Measurements from ENCODE around the gene EGR2. TPM values are rescaled to one million over a fixed set of nuclear protein-coding genes. Genes with fewer than 3 reads are reported as not detected.

EGR2 gene
- total and polyA plus RNA-seq, 10 donors: 0.94 to 16.8 (median 3.2) TPM

- intact Hi-C loops (cut with DNase I; ENCODE audit: low total_unique reads): loop anchor here (10.0 kb wide), 1 partner anchor 202 kb away; no protein-coding TSS in a partner anchor
- peaks cover 0 to 68% (median 32%) of the 10 kb centered on the region in 7 donors for H3K27me3 ChIP-seq (replicated peaks in 1 of 7)
- H3K9me3 ChIP-seq: no peaks in the 10 kb centered on the region
- peak in 2 of 3 donors; percentile 2 to 32 for TF ChIP-seq POLR2AphosphoS5 (IDR thresholded peaks at IDR 0.05)
- TF ChIP-seq, protein P1, sequence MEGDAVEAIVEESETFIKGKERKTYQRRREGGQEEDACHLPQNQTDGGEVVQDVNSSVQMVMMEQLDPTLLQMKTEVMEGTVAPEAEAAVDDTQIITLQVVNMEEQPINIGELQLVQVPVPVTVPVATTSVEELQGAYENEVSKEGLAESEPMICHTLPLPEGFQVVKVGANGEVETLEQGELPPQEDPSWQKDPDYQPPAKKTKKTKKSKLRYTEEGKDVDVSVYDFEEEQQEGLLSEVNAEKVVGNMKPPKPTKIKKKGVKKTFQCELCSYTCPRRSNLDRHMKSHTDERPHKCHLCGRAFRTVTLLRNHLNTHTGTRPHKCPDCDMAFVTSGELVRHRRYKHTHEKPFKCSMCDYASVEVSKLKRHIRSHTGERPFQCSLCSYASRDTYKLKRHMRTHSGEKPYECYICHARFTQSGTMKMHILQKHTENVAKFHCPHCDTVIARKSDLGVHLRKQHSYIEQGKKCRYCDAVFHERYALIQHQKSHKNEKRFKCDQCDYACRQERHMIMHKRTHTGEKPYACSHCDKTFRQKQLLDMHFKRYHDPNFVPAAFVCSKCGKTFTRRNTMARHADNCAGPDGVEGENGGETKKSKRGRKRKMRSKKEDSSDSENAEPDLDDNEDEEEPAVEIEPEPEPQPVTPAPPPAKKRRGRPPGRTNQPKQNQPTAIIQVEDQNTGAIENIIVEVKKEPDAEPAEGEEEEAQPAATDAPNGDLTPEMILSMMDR (IDR thresholded peaks at IDR 0.05 in 8 of 11, conservative IDR thresholded peaks at IDR 0.05 in 3 of 11): peak in 1 of 11 experiments; percentile 8
- no peak for TF ChIP-seq POLR2A (IDR thresholded peaks at IDR 0.05)
- 0 to 1% (median 1%) methylated on average over 42 to 49 of the region's 49 CpGs for WGBS, 5 donors
- H3K4me1 ChIP-seq: peaks cover 20 to 58% (median 43%) of the 10 kb centered on the region in 6 donors
- H3K27ac ChIP-seq: peak overlapping the region; percentile 72 to 93 (median 90)
- DNase-seq: peak; percentile 93
- peak overlapping the region; percentile 69 to 98 (median 89) for H3K4me3 ChIP-seq
- no peaks in the 10 kb centered on the region for H3K36me3 ChIP-seq
Observed at GRCh38 chr10:62817121-62817765, 1.1 kb upstream of the EGR2 start.

GRCh38 chr10:62816076-62816330, 163 bp downstream of the EGR2 start:
- no peak for DNase-seq
- Histone ChIP-seq H3K36me3 (no peaks in the 10 kb centered on the region), H3K27ac (peak overlapping the region in 6 of 8 donors; percentile 88 to 93 (median 90)), H3K27me3 (replicated peaks in 1 of 7) (peaks cover 0 to 64% (median 32%) of the 10 kb centered on the region in 7 donors), H3K4me1 (peaks cover 20 to 67% (median 47%) of the 10 kb centered on the region in 6 donors), H3K9me3 (no peaks in the 10 kb centered on the region), H3K4me3 (peak overlapping the region; percentile 69 to 98 (median 89))
- WGBS, 5 donors: 0 to 1% (median 0%) methylated on average over 2 of the region's 2 CpGs
- no peak for TF ChIP-seq POLR2A (IDR thresholded peaks at IDR 0.05)
- intact Hi-C loops (cut with DNase I; ENCODE audit: low total_unique reads): loop anchor here (10.0 kb wide), 1 partner anchor 201 kb away; no protein-coding TSS in a partner anchor

- H3K9me3 ChIP-seq: no peaks in the 10 kb centered on the region
- no peaks in the 10 kb centered on the region for H3K36me3 ChIP-seq
- TF ChIP-seq, protein P1 (IDR thresholded peaks at IDR 0.05 in 8 of 11, conservative IDR thresholded peaks at IDR 0.05 in 3 of 11): no peak
- TF ChIP-seq POLR2AphosphoS5 (IDR thresholded peaks at IDR 0.05) (no peak), POLR2A (IDR thresholded peaks at IDR 0.05) (no peak)
- intact Hi-C loops (cut with DNase I; ENCODE audit: low total_unique reads): loop anchor here (10.0 kb wide), 1 partner anchor 201 kb away; no protein-coding TSS in a partner anchor
- 1 to 3% (median 1%) methylated on average over 29 to 60 of the region's 60 CpGs for WGBS, 5 donors
- DNase-seq: peak; percentile 88
- peaks cover 20 to 72% (median 47%) of the 10 kb centered on the region in 6 donors for H3K4me1 ChIP-seq
- peak overlapping the region; percentile 69 to 98 (median 89) for H3K4me3 ChIP-seq
- H3K27ac ChIP-seq: peak overlapping the region in 3 of 8 donors; percentile 88 to 92 (median 91)
- peaks cover 0 to 59% (median 32%) of the 10 kb centered on the region in 7 donors for H3K27me3 ChIP-seq (replicated peaks in 1 of 7)
Observed at GRCh38 chr10:62815381-62816075, 638 bp downstream of the EGR2 start.

GRCh38 chr10:62814756-62815380, 1.3 kb downstream of the EGR2 start:
- Histone ChIP-seq H3K36me3 (no peaks in the 10 kb centered on the region), H3K27ac (peak overlapping the region in 1 of 8 donors; percentile 23), H3K4me3 (peak overlapping the region; percentile 69 to 98 (median 89)), H3K9me3 (no peaks in the 10 kb centered on the region), H3K4me1 (peaks cover 20 to 78% (median 47%) of the 10 kb centered on the region in 6 donors), H3K27me3 (replicated peaks in 1 of 7) (peaks cover 0 to 53% (median 32%) of the 10 kb centered on the region in 7 donors)
- intact Hi-C loops (cut with DNase I; ENCODE audit: low total_unique reads): loop anchor here (10.0 kb wide), 1 partner anchor 200 kb away; no protein-coding TSS in a partner anchor
- 2 to 5% (median 3%) methylated on average over 45 to 54 of the region's 54 CpGs for WGBS, 5 donors
- peak; percentile 88 for DNase-seq
- TF ChIP-seq, protein P1 (IDR thresholded peaks at IDR 0.05 in 8 of 11, conservative IDR thresholded peaks at IDR 0.05 in 3 of 11): peak in 1 of 11 experiments; percentile 6
- TF ChIP-seq POLR2AphosphoS5 (IDR thresholded peaks at IDR 0.05) (peak in 1 of 3 donors; percentile 25), POLR2A (IDR thresholded peaks at IDR 0.05) (no peak)

Data from spleen (tissue), 11 donors.